Measurements from ENCODE around the gene PPM1H. TPM values are rescaled to one million over a fixed set of nuclear protein-coding genes. Genes with fewer than 3 reads are reported as not detected.

Gene PPM1H
- total RNA-seq, 2 donors from 2014 or later: 27.0 to 46.9 TPM

- 92% methylated on average over 2 of the region's 2 CpGs for WGBS
- TF ChIP-seq CTCF (IDR thresholded peaks at IDR 0.05) (no peak), POLR2A (IDR thresholded peaks at IDR 0.05) (no peak), POLR2AphosphoS5 (IDR thresholded peaks at IDR 0.05) (no peak)
- Histone ChIP-seq H3K9me3 (no peaks in the 10 kb centered on the region), H3K4me1 (replicated peaks) (no peaks in the 10 kb centered on the region), H3K27me3 (replicated peaks; ENCODE audit: insufficient read depth) (no peaks in the 10 kb centered on the region), H3K4me3 (no peak overlapping the region), H3K27ac (no peak overlapping the region), H3K36me3 (no peaks in the 10 kb centered on the region)
- intact Hi-C loops (cut with DNase I): no loop called here
- DNase-seq (ENCODE audit: low spot score): no peak
Observed at GRCh38 chr12:62625228-62625627, 309.7 kb downstream of the PPM1H start.

GRCh38 chr12:62622177-62622576 is 312.8 kb downstream of the PPM1H start:
- no peaks in the 10 kb centered on the region for H3K27me3 ChIP-seq (replicated peaks; ENCODE audit: insufficient read depth)
- TF ChIP-seq POLR2A (IDR thresholded peaks at IDR 0.05): no peak
- TF ChIP-seq CTCF (IDR thresholded peaks at IDR 0.05): no peak
- no peak for TF ChIP-seq POLR2AphosphoS5 (IDR thresholded peaks at IDR 0.05)
- H3K27ac ChIP-seq: no peak overlapping the region
- 78% methylated on average over 2 of the region's 2 CpGs for WGBS
- no peaks in the 10 kb centered on the region for H3K9me3 ChIP-seq
- no peaks in the 10 kb centered on the region for H3K4me1 ChIP-seq (replicated peaks)
- intact Hi-C loops (cut with DNase I): no loop called here
- no peaks in the 10 kb centered on the region for H3K36me3 ChIP-seq
- no peak overlapping the region for H3K4me3 ChIP-seq
- no peak for DNase-seq (ENCODE audit: low spot score)

- Histone ChIP-seq H3K27me3 (replicated peaks; ENCODE audit: insufficient read depth) (no peaks in the 10 kb centered on the region), H3K27ac (no peak overlapping the region), H3K4me1 (replicated peaks) (no peaks in the 10 kb centered on the region), H3K4me3 (no peak overlapping the region), H3K9me3 (no peaks in the 10 kb centered on the region), H3K36me3 (no peaks in the 10 kb centered on the region)
- intact Hi-C loops (cut with DNase I): no loop called here
- TF ChIP-seq POLR2A (IDR thresholded peaks at IDR 0.05): no peak
- TF ChIP-seq CTCF (IDR thresholded peaks at IDR 0.05): no peak
- DNase-seq (ENCODE audit: low spot score): no peak
- 60% methylated on average over 8 of the region's 8 CpGs for WGBS
Observed at GRCh38 chr12:62621101-62621638, 313.8 kb downstream of the PPM1H start.

GRCh38 chr12:62618930-62619329 is 316.0 kb downstream of the PPM1H start:
- no peaks in the 10 kb centered on the region for H3K4me1 ChIP-seq (replicated peaks)
- WGBS: 42% methylated on average over 2 of the region's 2 CpGs
- H3K9me3 ChIP-seq: no peaks in the 10 kb centered on the region
- H3K36me3 ChIP-seq: no peaks in the 10 kb centered on the region
- H3K4me3 ChIP-seq: no peak overlapping the region
- H3K27ac ChIP-seq: no peak overlapping the region
- no peaks in the 10 kb centered on the region for H3K27me3 ChIP-seq (replicated peaks; ENCODE audit: insufficient read depth)
- no peak for DNase-seq (ENCODE audit: low spot score)
- intact Hi-C loops (cut with DNase I): no loop called here
- TF ChIP-seq POLR2A (IDR thresholded peaks at IDR 0.05) (no peak), POLR2AphosphoS5 (IDR thresholded peaks at IDR 0.05) (no peak), CTCF (IDR thresholded peaks at IDR 0.05) (no peak)

- intact Hi-C loops (cut with DNase I): no loop called here
- H3K9me3 ChIP-seq: no peaks in the 10 kb centered on the region
- H3K4me3 ChIP-seq: no peak overlapping the region
- no peak for TF ChIP-seq POLR2AphosphoS5 (IDR thresholded peaks at IDR 0.05)
- TF ChIP-seq CTCF (IDR thresholded peaks at IDR 0.05): no peak
- TF ChIP-seq POLR2A (IDR thresholded peaks at IDR 0.05): no peak
- H3K27me3 ChIP-seq (replicated peaks; ENCODE audit: insufficient read depth): no peaks in the 10 kb centered on the region
- no peak for DNase-seq (ENCODE audit: low spot score)
- no peaks in the 10 kb centered on the region for H3K36me3 ChIP-seq
- no peak overlapping the region for H3K27ac ChIP-seq
- H3K4me1 ChIP-seq (replicated peaks): no peaks in the 10 kb centered on the region
Observed at GRCh38 chr12:62618319-62618718, 316.6 kb downstream of the PPM1H start.

Measured in prostate gland (tissue), 2 donors.